ENCODE measurements around the gene SCAI. TPM values are rescaled to one million over a fixed set of nuclear protein-coding genes. Genes with fewer than 3 reads are reported as not detected.

Gene SCAI
- total RNA-seq, 2 donors from 2014 or later = 7.2 to 10.5 TPM

GRCh38 chr9:124894741-124895170, 248.6 kb downstream of the SCAI start:
- Mint-ChIP-seq H3K27me3 (no peaks in the 10 kb centered on the region), H3K27ac (peak overlapping the region; percentile 76), H3K4me1 (peaks cover 22% of the 10 kb centered on the region), H3K36me3 (ENCODE audit: low read depth) (peaks cover 22% of the 10 kb centered on the region), H3K4me3 (peak overlapping the region; percentile 72)
- ATAC-seq (peak; percentile 86), DNase-seq (no peak)
- H3K9me3 ChIP-seq (ENCODE audit: control insufficient read depth, low read length, poor library complexity, severe bottlenecking) = no peaks in the 10 kb centered on the region

- H3K27ac Mint-ChIP-seq = peak overlapping the region; percentile 76
- no peak for DNase-seq
- H3K4me1 Mint-ChIP-seq = peaks cover 22% of the 10 kb centered on the region
- no peaks in the 10 kb centered on the region for H3K27me3 Mint-ChIP-seq
- peaks cover 22% of the 10 kb centered on the region for H3K36me3 Mint-ChIP-seq (ENCODE audit: low read depth)
- ATAC-seq = no peak
- no peak overlapping the region for H3K4me3 Mint-ChIP-seq
- H3K9me3 ChIP-seq (ENCODE audit: control insufficient read depth, low read length, poor library complexity, severe bottlenecking) = no peaks in the 10 kb centered on the region
These were observed 249.1 kb downstream of the SCAI start for GRCh38 chr9:124894035-124894740.

Other genes starting within 250 kb of the SCAI start
- gene GOLGA1, start 202.4 kb downstream of the SCAI start, total RNA-seq = 10 to 100 TPM; 21.1 to 28.6 TPM
- 10 to 100 TPM; 34.3 to 34.6 TPM for gene PPP6C, start 46.3 kb upstream of the SCAI start, total RNA-seq
- 10 to 100 TPM in 1 of 2 donors, 1 to 10 TPM in 1; 9.8 to 13.0 TPM for gene RABEPK, start 57.0 kb upstream of the SCAI start, total RNA-seq
- gene HSPA5, start 97.8 kb upstream of the SCAI start, total RNA-seq = 100 to 1,000 TPM; 224 to 229 TPM
- gene GAPVD1, start 118.3 kb upstream of the SCAI start, total RNA-seq = 10 to 100 TPM; 67.1 to 76.4 TPM